Occipital lobe (tissue), 2 donors: ENCODE results near the gene SMARCA2. TPM values are rescaled to one million over a fixed set of nuclear protein-coding genes. Genes with fewer than 3 reads are reported as not detected.
"Not testable (repeated sequence)": the region's sequence is repeated elsewhere in the genome, so short reads cannot be mapped to it uniquely, and the experiment has no call there.

Source experiments
- DNase-seq: peaks from one replicate; lab custom pipeline; 2025; lab: John Stamatoyannopoulos, UW
- total RNA-seq: library from RNA; depleted of rRNA; stranded (reverse); fragments of >200 nt; gene quantifications from one replicate; pipeline ENCODE4 v1.2.3, GENCODE V29; 2014

Gene SMARCA2
- total RNA-seq, 1 donor from 2014 or later: 157 TPM

GRCh38 chr9:2138646-2139045, 123.5 kb downstream of the SMARCA2 start:
- DNase-seq: no peak

DNA sequence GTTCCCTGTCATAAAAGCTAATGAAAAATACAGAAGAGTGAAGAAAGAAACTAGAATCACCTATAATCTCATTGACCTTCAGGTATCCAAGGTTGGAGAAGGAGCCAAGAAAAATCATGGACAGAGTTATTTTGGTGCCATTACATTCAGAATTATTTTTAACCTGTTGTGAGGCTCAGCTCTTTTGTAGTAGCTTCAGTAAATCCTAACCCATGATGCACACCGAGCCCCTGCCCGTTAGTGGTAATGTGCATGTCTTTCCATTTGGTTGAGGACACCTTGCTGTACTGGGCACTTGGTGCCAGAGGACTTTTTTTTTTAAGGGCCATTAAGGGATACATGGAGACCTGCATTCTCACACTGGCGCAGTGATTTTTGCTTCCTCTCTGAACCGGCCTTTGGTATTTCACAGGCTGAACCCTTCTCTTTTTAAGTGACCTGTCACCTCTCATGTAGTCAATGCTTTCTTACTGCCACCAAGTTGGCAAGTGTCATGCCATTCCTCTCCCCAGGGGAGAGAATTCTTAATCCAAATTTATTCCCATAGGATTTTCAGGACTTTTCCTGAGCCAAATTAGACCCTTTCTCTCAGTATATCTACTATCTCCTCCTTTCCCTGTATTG, 125.6 kb downstream of the SMARCA2 start:
- DNase-seq: no peak

- no peak for DNase-seq
Observed at GRCh38 chr9:2142212-2142611, 127.1 kb downstream of the SMARCA2 start.

GRCh38 chr9:2144619-2145018, 129.5 kb downstream of the SMARCA2 start:
- DNase-seq: no peak

GRCh38 chr9:2145746-2146145, 130.6 kb downstream of the SMARCA2 start:
- DNase-seq: no peak

- DNase-seq: not testable (repeated sequence)
Observed at GRCh38 chr9:2146700-2147099, 131.6 kb downstream of the SMARCA2 start.

DNA sequence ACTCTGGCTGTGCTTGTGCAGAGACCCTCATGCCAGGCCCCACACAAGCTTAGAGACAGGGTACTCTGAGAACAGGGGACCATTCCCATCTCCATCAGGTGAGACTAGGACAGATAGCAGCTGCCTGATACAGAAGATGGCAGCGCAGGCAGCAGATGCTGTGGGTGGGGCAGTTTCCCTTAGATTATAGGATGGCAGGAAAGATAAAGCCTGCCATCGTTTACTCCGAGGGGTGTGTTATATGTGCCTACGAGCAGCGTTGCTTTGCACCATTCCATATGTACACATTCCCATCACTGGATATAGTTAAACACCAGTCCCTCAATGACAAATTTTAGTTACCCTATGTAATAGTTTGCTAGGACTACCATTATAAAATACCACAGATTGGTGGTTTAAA, 135.2 kb downstream of the SMARCA2 start:
- DNase-seq: no peak

DNA sequence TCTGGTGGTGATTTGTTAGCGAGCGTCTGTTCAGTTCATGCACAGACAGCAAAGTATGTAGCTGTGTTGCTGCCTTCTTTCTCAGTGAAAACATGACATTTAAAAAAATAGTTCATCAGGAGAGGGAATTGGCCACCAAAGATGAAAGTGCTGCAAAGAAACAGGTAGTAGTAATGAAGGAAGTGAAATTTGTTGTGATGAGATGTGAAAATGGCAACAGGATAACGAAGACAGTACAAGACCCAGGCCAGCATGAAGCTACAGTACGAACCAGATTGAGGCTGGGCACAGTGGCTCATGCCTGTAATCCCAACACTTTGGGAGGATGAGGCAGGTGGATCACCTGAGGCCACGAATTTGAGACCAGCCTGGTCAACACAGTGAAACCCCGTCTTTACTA, 136.0 kb downstream of the SMARCA2 start:
- no peak for DNase-seq

GRCh38 chr9:2152966-2153629, 138.0 kb downstream of the SMARCA2 start:
- no peak for DNase-seq

DNA sequence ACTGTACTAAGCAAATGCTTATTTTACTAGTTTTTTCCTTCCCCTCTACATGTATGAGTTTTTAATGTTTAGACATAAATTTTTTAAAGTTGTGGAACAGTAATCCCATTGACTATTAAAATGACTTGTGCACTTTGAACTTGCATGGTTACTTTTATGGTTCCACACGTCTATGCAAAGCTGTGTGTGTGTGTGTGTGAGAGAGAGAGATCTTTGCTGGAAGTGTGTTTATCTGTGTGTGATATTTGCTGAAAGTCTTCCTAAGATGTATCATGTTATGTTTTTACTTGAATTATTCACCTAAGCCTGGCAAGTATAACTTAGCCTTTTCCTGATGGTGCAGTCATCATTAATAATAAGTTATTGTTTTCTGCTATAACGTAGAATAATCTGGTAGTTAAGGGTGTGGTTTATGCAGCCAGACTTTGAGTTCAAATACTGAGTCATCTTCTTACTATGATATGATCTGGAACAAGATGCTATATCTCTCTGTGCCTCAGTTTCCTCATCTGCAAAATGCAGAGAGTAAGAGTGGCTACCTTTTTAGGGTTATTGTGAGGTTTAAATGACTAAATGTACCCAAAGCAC, 138.6 kb downstream of the SMARCA2 start:
- DNase-seq: no peak

DNA sequence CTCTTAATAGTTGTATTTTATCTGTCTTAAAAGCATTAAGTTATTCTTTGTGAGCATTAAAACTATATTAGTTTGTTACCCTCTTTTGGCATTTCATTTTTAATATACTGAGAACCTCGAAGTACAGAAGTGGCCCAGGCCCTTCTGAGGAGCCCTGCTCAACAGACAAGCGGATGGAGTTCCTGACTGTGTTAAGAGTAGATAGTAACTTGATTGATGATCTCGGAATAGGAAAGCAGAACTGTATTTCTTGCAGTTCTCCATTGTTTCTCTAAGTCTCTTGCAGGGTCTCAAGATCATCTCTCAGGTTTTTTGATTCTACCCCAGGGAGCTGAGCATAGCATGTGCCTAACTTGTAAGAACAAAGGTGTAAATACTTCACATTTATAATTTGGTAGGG, 139.6 kb downstream of the SMARCA2 start:
- DNase-seq: no peak

DNA sequence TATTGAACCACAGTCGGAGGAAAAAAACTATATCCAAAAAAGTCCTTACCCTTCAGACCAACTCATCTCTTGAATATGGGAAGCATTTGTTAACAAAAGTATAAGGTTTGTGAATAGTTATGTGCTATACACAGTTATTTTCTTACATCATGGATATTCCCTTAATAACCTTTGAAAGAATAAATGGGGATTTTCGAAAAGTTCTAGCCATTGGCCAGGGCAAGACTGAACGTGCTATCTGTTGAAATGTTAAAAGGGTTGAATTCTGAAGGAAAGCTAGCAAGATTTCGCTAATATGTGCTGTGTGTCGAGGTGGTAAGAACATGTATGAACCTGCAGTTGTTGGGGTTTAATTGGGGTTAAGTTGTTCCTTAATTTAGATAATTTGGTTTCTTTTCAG, 140.8 kb downstream of the SMARCA2 start:
- DNase-seq: no peak

GRCh38 chr9:2157277-2158110, 142.3 kb downstream of the SMARCA2 start:
- DNase-seq: peak; percentile 66

GRCh38 chr9:2158111-2158610, 143.0 kb downstream of the SMARCA2 start:
- peak; percentile 6 for DNase-seq

DNA sequence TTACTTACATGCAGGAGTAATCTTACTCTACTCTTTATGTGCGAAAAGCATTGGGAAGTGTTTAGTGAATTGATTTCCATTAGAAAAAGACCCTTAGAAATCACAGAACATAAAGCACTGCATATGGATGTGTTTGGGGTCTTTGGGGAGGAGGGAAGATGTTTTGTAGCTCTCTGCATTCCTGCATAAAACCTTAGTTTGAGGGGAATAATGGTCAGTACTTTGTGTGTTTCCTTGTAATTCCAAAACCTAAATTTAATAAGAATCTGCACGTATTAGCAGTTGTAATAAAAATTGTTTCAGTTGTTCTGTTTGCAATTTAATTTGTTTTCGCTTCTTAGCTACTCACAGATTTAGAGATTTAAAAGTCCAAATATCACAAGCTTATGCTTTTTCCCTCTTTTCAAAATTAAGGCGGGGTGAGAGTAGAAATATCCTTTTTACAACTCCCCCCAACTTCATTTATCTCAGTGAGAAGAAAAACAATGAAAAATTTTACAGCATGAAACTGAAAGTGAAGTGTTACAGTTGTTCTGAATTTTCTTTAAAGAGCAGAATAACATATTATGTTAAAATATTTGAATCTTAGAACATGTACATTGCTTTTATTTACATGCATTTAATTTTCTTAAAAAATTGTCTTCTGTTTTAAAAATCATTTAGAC, 143.8 kb downstream of the SMARCA2 start:
- no peak for DNase-seq

GRCh38 chr9:2159521-2160454, 144.6 kb downstream of the SMARCA2 start:
- no peak for DNase-seq

GRCh38 chr9:2161661-2162060, 146.5 kb downstream of the SMARCA2 start:
- no peak for DNase-seq

DNA sequence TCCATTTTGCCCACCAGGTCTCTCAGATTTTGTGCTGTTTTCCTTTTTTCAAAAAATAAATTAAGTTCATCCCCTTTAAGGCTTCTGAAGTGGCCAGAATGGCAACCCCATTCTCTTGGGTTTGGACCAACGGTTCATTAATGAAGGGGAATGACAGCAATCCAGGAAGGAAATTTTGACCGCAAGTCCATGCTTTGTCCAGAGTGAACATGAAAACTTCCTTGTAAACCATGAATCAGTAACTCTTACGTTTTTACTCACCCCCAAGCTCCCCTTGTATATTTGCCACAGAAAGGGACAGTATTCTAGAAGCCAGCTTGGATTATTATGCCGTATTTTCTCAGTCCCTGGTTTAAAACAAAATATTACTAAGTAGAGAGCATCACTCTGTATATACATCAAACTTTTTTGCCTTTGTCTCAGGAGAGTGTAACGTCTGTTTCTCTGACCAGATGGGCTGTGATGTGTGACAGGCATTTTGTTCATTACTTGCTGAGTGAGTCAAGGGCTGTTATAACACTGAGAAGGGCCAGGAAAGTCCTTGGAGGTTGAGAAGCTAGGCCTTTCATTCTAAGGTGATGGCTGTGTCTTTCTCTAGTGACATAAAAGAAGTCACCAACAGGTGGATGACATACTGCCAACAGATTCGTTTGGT, 148.2 kb downstream of the SMARCA2 start:
- DNase-seq: no peak

- DNase-seq: no peak
Observed at GRCh38 chr9:2164268-2164667, 149.1 kb downstream of the SMARCA2 start.

- DNase-seq: no peak
Observed at GRCh38 chr9:2166203-2166602, 151.1 kb downstream of the SMARCA2 start.
